Neuronal stem cell (in vitro differentiated cells): ENCODE results near the gene SEPTIN7. TPM values are rescaled to one million over a fixed set of nuclear protein-coding genes. Genes with fewer than 3 reads are reported as not detected.

Experiments used
- DNase-seq: peaks from one replicate; pipeline ENCODE4 v3.0.0-alpha.2; 2013; ENCODE audit warnings: low spot score
- H2AFZ ChIP-seq: one replicate; pipeline ENCODE4 v1.6.1; 2013; ENCODE audit warnings: mild to moderate bottlenecking, low read length, inconsistent platforms
- H2AK5ac ChIP-seq: 2 replicates; pipeline ENCODE4 v1.6.1; 2013; ENCODE audit warnings: low read depth, mild to moderate bottlenecking, inconsistent platforms, low read length, moderate library complexity, mixed read lengths
- H2BK120ac ChIP-seq: 2 replicates; pipeline ENCODE4 v1.6.1; 2013; ENCODE audit warnings: low read depth, mild to moderate bottlenecking, inconsistent platforms, low read length, moderate library complexity, mixed read lengths
- H2BK12ac ChIP-seq: one replicate; pipeline ENCODE4 v1.6.1; 2013; ENCODE audit warnings: low read length, inconsistent platforms
- H2BK15ac ChIP-seq: 2 replicates; pipeline ENCODE4 v1.6.1; 2013; ENCODE audit warnings: mild to moderate bottlenecking, low read length, inconsistent platforms, mixed read lengths
- H2BK5ac ChIP-seq: one replicate; pipeline ENCODE4 v1.6.1; 2013; ENCODE audit warnings: inconsistent platforms, mild to moderate bottlenecking, low read length, moderate library complexity
- H3K14ac ChIP-seq: one replicate; pipeline ENCODE4 v1.6.1; 2013; ENCODE audit warnings: low read length, inconsistent platforms
- H3K18ac ChIP-seq: 2 replicates; pipeline ENCODE4 v1.6.1; 2013; ENCODE audit warnings: low read length, inconsistent platforms
- H3K23ac ChIP-seq: 2 replicates; pipeline ENCODE4 v1.6.1; 2013; ENCODE audit warnings: low read depth, mild to moderate bottlenecking, mixed read lengths, low read length, inconsistent platforms; ENCODE audit not compliant: poor library complexity
- H3K27ac ChIP-seq: replicated peaks from 3 replicates; pipeline ENCODE4 v1.5.1; 2013; ENCODE audit warnings: low read length, inconsistent platforms
- H3K27me3 ChIP-seq, 3 experiments: 2 replicates each; pipeline ENCODE4 v1.6.1; 2013; ENCODE audit warnings: low read length in 3 of 3, mild to moderate bottlenecking in 2 of 3, inconsistent platforms in 1 of 3, low read depth in 1 of 3, mixed read lengths in 1 of 3, moderate library complexity in 1 of 3; ENCODE audit not compliant: control insufficient read depth in 3 of 3, insufficient read depth in 3 of 3
- H3K36me3 ChIP-seq, 2 donors: replicated peaks in 1 of 2; 2 replicates each; pipeline ENCODE4 v1.6.1; 2013; ENCODE audit warnings: low read length in 2 of 2; ENCODE audit not compliant: control insufficient read depth in 2 of 2, insufficient read depth in 2 of 2
- H3K4ac ChIP-seq: 2 replicates; pipeline ENCODE4 v1.6.1; 2013; ENCODE audit warnings: inconsistent platforms, mild to moderate bottlenecking, low read length, moderate library complexity
- H3K4me1 ChIP-seq, 2 donors: 1 replicate in 1 of 2; 2 replicates in 1 of 2; pipeline ENCODE4 v1.6.1; 2013; ENCODE audit warnings: low read length in 2 of 2, low read depth in 1 of 2; ENCODE audit not compliant: control insufficient read depth in 2 of 2, insufficient read depth in 1 of 2
- H3K4me2 ChIP-seq: one replicate; pipeline ENCODE4 v1.6.1; 2013; ENCODE audit warnings: mild to moderate bottlenecking, low read length, inconsistent platforms; ENCODE audit not compliant: insufficient read depth, poor library complexity, severe bottlenecking
- H3K4me3 ChIP-seq, 2 donors: 2 replicates each; pipeline ENCODE4 v1.5.1; 2013; ENCODE audit warnings: low read length in 2 of 2, mild to moderate bottlenecking in 2 of 2, inconsistent platforms in 1 of 2, moderate library complexity in 1 of 2
- H3K79me1 ChIP-seq: one replicate; pipeline ENCODE4 v1.6.1; 2013; ENCODE audit warnings: low read depth, mild to moderate bottlenecking, inconsistent platforms, low read length, moderate library complexity
- H3K9ac ChIP-seq: one replicate; pipeline ENCODE4 v1.6.1; 2013; ENCODE audit warnings: mild to moderate bottlenecking, low read depth, low read length, inconsistent platforms; ENCODE audit not compliant: poor library complexity
- H3K9me3 ChIP-seq, 2 donors: replicated peaks in 1 of 2; 2 replicates each; pipeline versions ENCODE3 to v1.6.1; 2013; ENCODE audit warnings: low read length in 2 of 2, mild to moderate bottlenecking in 2 of 2, inconsistent platforms in 1 of 2, low read depth in 1 of 2, mixed read lengths in 1 of 2, moderate library complexity in 1 of 2; ENCODE audit not compliant: control insufficient read depth in 2 of 2, insufficient read depth in 1 of 2
- H4K8ac ChIP-seq: one replicate; pipeline ENCODE4 v1.6.1; 2013; ENCODE audit warnings: low read depth, mild to moderate bottlenecking, inconsistent platforms, low read length, moderate library complexity
- H4K91ac ChIP-seq: one replicate; pipeline ENCODE4 v1.6.1; 2013; ENCODE audit warnings: low read length, low read depth, mild to moderate bottlenecking, inconsistent platforms; ENCODE audit not compliant: poor library complexity
- WGBS, 2 donors: extraction: QIAGEN DNeasy Blood & Tissue Kit; methylation state at CpG; one replicate each; pipeline ENCODE4 v1.1.7; 2013; ENCODE audit warnings: missing lambda C conversion rate in 2 of 2, mixed read lengths in 1 of 2; ENCODE audit not compliant: insufficient read length in 2 of 2, insufficient replicate concordance in 1 of 2; ENCODE audit errors: extremely low coverage in 2 of 2; 5-methylcytosine and 5-hydroxymethylcytosine counted together
- polyA plus RNA-seq, 2 experiments: library from polyadenylated mRNA; stranded (reverse); fragments of 200-250 nt; gene quantifications; one replicate each; pipeline ENCODE4 v1.2.3, GENCODE V29; 2013

SEPTIN7 gene
- polyA plus RNA-seq (2013, experiment 1 of 2): 177 TPM
- 172 TPM for polyA plus RNA-seq (2013, experiment 2 of 2)

DNA sequence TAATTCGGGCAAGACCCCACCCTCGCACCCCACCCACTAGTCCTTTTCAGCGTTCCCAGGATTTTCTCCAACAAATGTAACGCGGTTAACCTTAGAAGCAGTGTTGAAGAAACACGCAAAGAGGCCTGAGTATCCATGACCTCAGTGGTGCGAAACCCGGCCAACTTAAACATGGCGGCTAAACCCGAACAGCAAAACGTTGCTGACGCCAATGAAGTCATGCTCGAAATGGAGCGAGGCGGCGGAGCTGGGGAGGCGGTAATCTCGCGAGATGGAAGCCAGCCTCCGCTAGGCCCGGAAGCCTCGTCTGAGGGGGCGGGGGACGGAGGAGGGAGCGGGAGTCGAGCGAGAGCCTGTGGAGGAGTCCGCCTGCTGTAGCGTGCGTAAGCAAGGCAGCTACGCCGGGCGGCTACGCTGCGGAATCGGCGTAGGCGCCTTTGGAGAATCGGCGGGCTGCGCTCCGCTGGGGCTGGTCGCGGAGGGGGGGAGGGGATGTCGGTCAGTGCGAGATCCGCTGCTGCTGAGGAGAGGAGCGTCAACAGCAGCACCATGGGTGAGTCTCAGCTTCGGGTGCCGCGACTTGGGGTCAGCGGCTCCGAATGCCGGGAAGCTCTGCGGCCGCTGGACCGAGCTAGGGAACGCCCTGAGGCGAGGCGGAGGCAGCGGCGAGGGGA is at the start of gene SEPTIN7:
Gene SEPTIN7 (plus strand): TSS at position 340 of the 674 bp plus-strand sequence. CDS start 153 bp downstream, at position 493.
- Histone ChIP-seq H3K36me3 (peaks cover 0 to 3% of the 10 kb centered on the region in 2 donors), H3K14ac (peak within 1 kb of the TSS; percentile 97), H3K27me3 (no peaks in the 10 kb centered on the region), H2BK12ac (no peak within 1 kb of the TSS), H3K9me3 (peaks cover 0 to 4% of the 10 kb centered on the region in 2 donors), H3K4me2 (peak within 1 kb of the TSS; percentile 80), H4K91ac (peak within 1 kb of the TSS; percentile 24), H2BK15ac (peak within 1 kb of the TSS; percentile 87), H3K79me1 (peaks cover 5% of the 10 kb centered on the region), H3K4me1 (peaks cover 0 to 14% of the 10 kb centered on the region in 2 donors), H4K8ac (peak within 1 kb of the TSS; percentile 77), H2BK5ac (peak within 1 kb of the TSS; percentile 99), H3K9ac (peak within 1 kb of the TSS; percentile 99), H3K18ac (peak within 1 kb of the TSS; percentile 100), H3K27ac (peak within 1 kb of the TSS; percentile 96), H3K4me3 (peak within 1 kb of the TSS; percentile 68 to 100), H3K4ac (peak within 1 kb of the TSS; percentile 85), H3K23ac (peak within 1 kb of the TSS; percentile 99), H2AFZ (peak within 1 kb of the TSS; percentile 95), H2AK5ac (peak within 1 kb of the TSS; percentile 72), H2BK120ac (no peak within 1 kb of the TSS)
- no CpG with 5 or more reads among the region's 62 CpGs for WGBS, 2 donors
- DNase-seq: peak; percentile 99

DNA sequence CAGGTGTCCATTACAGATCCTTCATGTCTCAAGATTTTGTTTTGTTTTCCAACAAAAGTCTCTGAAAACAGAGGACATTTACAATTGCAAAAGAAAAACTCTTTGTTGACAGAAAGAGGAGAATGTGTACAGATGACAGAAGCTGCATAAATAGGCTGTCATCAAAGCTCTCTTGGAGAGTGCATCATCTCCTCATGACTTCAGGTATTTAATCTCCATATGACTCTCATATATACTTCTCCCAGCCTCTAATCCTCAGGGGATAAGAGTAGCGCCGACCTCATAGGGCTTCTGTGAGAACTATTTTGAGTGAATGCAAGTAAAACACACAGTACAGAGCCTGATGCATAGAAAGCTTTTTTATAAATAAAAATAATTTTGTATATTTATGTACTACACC is 48.1 kb upstream of the SEPTIN7 start:
- H3K27ac ChIP-seq: no peak overlapping the region
- no peaks in the 10 kb centered on the region for H3K9me3 ChIP-seq
- DNase-seq: no peak
- WGBS, 2 donors: no CpG with 5 or more reads among the region's 2 CpGs
- H3K27me3 ChIP-seq: no peaks in the 10 kb centered on the region
- no peak overlapping the region for H3K4me2 ChIP-seq
- no peak overlapping the region for H2AFZ ChIP-seq
- H3K4me3 ChIP-seq: no peak overlapping the region
- no peak overlapping the region for H3K18ac ChIP-seq
- peaks cover 6 to 8% of the 10 kb centered on the region in 2 donors for H3K4me1 ChIP-seq
- H3K14ac ChIP-seq: no peak overlapping the region
- H2AK5ac ChIP-seq: no peak overlapping the region
- H2BK5ac ChIP-seq: no peak overlapping the region
- H2BK15ac ChIP-seq: no peak overlapping the region
- H3K36me3 ChIP-seq: no peaks in the 10 kb centered on the region
- H3K79me1 ChIP-seq: no peaks in the 10 kb centered on the region
- H3K9ac ChIP-seq: no peak overlapping the region
- no peak overlapping the region for H2BK12ac ChIP-seq
- no peak overlapping the region for H4K91ac ChIP-seq
- no peak overlapping the region for H4K8ac ChIP-seq
- H2BK120ac ChIP-seq: no peak overlapping the region
- H3K23ac ChIP-seq: no peak overlapping the region
- H3K4ac ChIP-seq: no peak overlapping the region

DNA sequence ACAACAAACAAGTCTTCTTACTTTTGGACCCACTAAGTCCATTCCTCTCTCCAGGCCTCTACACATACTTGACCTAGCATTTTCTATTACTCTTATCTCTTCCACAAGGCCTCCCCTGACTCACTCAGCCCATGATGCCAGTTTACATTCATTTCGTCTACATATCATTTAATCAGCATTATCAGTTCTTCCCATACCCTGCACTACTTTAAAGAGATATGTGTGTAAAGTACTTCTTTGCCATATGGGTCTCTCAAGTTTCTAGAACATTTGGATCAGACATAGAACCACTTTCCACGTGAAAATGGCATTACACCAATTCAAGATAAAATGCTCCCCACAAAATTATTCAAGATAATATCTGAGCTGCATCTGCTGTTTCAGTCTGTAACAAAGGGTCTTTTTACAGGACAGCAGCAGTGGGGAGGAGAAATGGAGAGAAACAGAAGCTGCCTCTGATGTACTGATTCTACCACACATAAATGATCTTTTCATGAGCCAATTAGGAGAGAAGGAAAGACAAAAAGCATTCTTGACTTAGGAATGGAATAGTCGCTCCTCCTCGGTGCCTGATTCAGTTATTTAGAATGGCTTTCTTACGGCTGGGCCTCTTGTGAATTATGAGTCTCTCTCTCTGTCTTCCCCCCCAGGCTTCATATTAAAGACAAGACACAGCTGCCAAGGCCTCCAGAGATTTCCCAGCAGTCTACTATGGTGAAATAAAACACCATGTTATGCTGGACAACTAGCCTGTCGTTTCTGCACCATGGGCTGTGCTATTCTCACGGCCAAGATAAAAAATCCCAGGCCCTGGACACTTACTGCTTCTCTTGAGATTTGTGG is 46.9 kb upstream of the SEPTIN7 start:
- Histone ChIP-seq H3K27ac (no peak overlapping the region), H2BK5ac (no peak overlapping the region)
- WGBS, 2 donors: no CpG with 5 or more reads among the region's 7 CpGs

DNA sequence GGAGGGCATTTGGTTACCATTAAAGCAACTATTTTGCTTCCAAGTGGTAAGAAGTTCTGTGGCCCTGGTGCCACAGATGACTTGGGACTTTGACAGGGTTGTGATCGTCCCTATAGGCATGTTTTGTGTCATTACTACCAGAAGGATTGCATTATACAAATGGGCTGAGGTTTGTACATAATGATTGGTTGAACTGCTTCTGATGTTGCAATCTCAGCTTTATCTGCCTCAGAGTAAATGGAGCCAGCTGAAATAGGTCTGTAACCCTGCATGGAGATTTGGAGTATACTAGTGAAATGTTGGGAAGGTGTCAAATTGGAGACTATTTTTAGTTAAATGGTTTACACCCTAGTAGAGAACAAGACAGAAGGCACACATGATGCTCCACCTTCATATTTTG is 46.1 kb upstream of the SEPTIN7 start:
- Histone ChIP-seq H4K8ac (no peak overlapping the region), H3K27ac (no peak overlapping the region), H3K23ac (no peak overlapping the region), H3K4ac (no peak overlapping the region), H4K91ac (no peak overlapping the region), H3K36me3 (no peaks in the 10 kb centered on the region), H2BK120ac (no peak overlapping the region), H2BK5ac (no peak overlapping the region), H3K9me3 (no peaks in the 10 kb centered on the region), H3K9ac (no peak overlapping the region), H3K27me3 (no peaks in the 10 kb centered on the region), H3K18ac (no peak overlapping the region), H3K14ac (no peak overlapping the region), H3K4me2 (no peak overlapping the region), H3K79me1 (no peaks in the 10 kb centered on the region), H3K4me1 (peaks cover 8 to 10% of the 10 kb centered on the region in 2 donors), H2BK15ac (no peak overlapping the region), H2AK5ac (no peak overlapping the region), H2AFZ (peak overlapping the region; percentile 71), H3K4me3 (no peak overlapping the region), H2BK12ac (no peak overlapping the region)
- no peak for DNase-seq
- no CpG with 5 or more reads among the region's 1 CpG for WGBS, 2 donors

More for the DNA sequence above, 46.9 kb upstream of the SEPTIN7 start:
- Histone ChIP-seq H3K36me3 (no peaks in the 10 kb centered on the region), H3K4ac (no peak overlapping the region), H2BK120ac (no peak overlapping the region), H3K14ac (no peak overlapping the region), H3K23ac (no peak overlapping the region), H3K18ac (no peak overlapping the region), H3K4me3 (no peak overlapping the region), H3K4me1 (peaks cover 8 to 10% of the 10 kb centered on the region in 2 donors), H3K79me1 (no peaks in the 10 kb centered on the region), H4K91ac (no peak overlapping the region), H2BK12ac (no peak overlapping the region), H3K9me3 (no peaks in the 10 kb centered on the region), H2AFZ (peak overlapping the region; percentile 71), H3K4me2 (no peak overlapping the region), H3K27me3 (no peaks in the 10 kb centered on the region), H2AK5ac (no peak overlapping the region), H4K8ac (no peak overlapping the region), H3K9ac (no peak overlapping the region), H2BK15ac (no peak overlapping the region)
- no peak for DNase-seq
